Measurements from ENCODE around the gene DNAJB14. TPM values are rescaled to one million over a fixed set of nuclear protein-coding genes. Genes with fewer than 3 reads are reported as not detected.
"Not testable (repeated sequence)": the region's sequence is repeated elsewhere in the genome, so short reads cannot be mapped to it uniquely, and the experiment has no call there.

Gene DNAJB14
- 4.6 and 76.4 TPM in 2 replicates for total RNA-seq (2014; rRNA removed; shearing (Covaris generic); ENCODE audit: low replicate concordance)

- in situ Hi-C loops (cut with HindIII; ENCODE audit: low pct_unique_long_range_greater_than_20kb, low sequenced_read_pairs) = no loop called here
- peak; percentile 80 for DNase-seq (ENCODE audit: low read depth)
These were observed at the start of gene DNAJB14 for GRCh38 chr4:99946356-99947189. Gene DNAJB14, minus strand, starts transcription at chr4:99946618. Its CDS starts 47 bp downstream, at chr4:99946571.

DNA sequence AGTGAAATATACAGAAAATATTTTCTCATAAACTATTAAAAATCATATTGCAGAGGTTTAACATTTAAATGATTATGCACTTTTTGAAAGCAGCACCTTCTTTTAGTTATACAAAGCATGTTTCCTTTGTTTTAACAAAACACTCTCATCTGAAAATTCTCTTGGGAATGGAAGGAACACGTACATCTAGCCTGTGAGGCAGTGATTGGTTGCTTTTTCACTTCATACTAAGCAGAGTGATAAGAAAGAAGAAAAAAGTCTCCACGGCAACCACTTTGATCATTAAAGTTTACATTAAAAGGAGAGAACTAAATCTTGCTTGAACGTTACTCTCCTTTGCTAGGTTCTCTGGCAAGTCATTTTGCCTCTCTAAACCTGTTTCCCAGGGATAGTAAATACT is 45.3 kb upstream of the DNAJB14 start:
- in situ Hi-C loops (cut with HindIII; ENCODE audit: low pct_unique_long_range_greater_than_20kb, low sequenced_read_pairs) = no loop called here
- DNase-seq (ENCODE audit: low read depth) = no peak

DNA sequence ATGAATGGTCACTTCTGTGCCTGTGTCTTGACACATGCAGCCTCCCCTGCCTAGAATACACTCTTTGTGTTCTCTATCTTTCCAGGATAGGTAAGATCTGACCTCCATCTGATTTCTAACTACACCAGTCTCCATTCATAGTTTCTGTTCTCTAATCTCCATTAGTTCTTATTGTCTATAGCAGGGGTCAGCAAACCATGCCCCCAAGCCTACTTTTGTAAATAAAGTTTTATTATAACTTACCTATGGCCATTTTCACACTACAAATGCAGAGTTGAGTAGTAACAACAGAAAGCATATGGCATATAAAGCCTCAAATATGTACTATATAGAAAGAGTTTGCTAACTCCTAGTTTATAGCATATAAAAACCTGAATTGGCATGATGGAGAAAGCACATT is 41.3 kb upstream of the DNAJB14 start:
- no peak for DNase-seq (ENCODE audit: low read depth)
- in situ Hi-C loops (cut with HindIII; ENCODE audit: low pct_unique_long_range_greater_than_20kb, low sequenced_read_pairs) = no loop called here

GRCh38 chr4:99986792-99987191 is 40.4 kb upstream of the DNAJB14 start:
- DNase-seq (ENCODE audit: low read depth) = no peak
- in situ Hi-C loops (cut with HindIII; ENCODE audit: low pct_unique_long_range_greater_than_20kb, low sequenced_read_pairs) = no loop called here

- DNase-seq (ENCODE audit: low read depth) = no peak
- in situ Hi-C loops (cut with HindIII; ENCODE audit: low pct_unique_long_range_greater_than_20kb, low sequenced_read_pairs) = no loop called here
These were observed 37.0 kb upstream of the DNAJB14 start for GRCh38 chr4:99983289-99983943.

GRCh38 chr4:99979872-99980271 is 33.5 kb upstream of the DNAJB14 start:
- in situ Hi-C loops (cut with HindIII; ENCODE audit: low pct_unique_long_range_greater_than_20kb, low sequenced_read_pairs) = no loop called here
- no peak for DNase-seq (ENCODE audit: low read depth)

- in situ Hi-C loops (cut with HindIII; ENCODE audit: low pct_unique_long_range_greater_than_20kb, low sequenced_read_pairs) = no loop called here
- DNase-seq (ENCODE audit: low read depth) = no peak
These were observed 25.2 kb upstream of the DNAJB14 start for GRCh38 chr4:99971453-99972111.

DNA sequence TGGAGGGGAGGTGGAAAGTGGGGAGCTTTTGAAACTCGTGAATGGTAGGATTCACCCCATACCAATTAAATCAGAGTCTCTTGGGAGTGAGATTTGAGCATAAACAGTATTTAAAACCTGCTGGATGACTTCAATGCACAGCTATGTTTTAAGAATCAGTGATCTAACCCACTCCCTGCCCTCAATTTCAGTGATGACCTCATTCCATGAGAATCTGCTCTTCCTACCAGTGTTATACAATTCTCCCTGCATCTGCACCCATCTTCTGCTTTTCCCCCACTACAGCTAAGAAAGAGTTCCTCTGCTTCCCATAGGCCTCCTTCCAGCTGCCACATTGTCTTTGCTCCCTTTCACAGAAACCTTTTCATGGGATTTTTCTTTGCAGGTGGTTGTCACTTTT is 21.9 kb upstream of the DNAJB14 start:
- in situ Hi-C loops (cut with HindIII; ENCODE audit: low pct_unique_long_range_greater_than_20kb, low sequenced_read_pairs) = no loop called here
- no peak for DNase-seq (ENCODE audit: low read depth)

GRCh38 chr4:99966692-99967091 is 20.3 kb upstream of the DNAJB14 start:
- in situ Hi-C loops (cut with HindIII; ENCODE audit: low pct_unique_long_range_greater_than_20kb, low sequenced_read_pairs) = no loop called here
- no peak for DNase-seq (ENCODE audit: low read depth)

DNA sequence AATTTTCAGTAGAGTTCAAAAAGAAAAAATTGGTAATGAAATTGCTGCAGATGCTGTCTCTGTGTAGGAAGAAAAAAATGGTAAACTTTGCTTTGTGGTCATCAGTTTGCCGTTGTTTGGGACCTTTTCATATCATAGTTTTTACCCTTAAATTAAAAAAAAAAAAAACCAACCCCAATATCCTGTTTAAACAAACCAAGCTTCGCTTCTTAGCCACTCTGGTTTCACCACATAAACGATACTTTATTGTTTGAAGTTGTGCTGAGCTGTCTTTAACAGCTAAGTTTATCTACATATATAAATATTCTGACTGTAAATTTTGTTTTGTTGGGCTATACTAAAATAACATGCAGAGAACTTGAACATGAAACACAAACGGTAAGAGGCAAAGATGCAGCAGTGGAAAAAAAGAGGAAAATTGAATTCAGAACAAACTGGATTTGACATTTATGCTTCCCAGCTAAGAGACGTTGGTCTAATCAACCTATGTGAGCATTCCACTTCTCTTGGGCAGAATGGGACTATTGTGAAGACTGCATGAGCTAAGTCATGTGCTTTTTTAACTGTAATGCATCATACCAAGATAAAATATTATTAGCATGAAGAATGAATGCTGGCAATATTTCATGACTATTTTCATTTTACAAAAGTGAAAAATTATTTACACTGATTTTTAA is 19.4 kb upstream of the DNAJB14 start:
- no peak for DNase-seq (ENCODE audit: low read depth)
- in situ Hi-C loops (cut with HindIII; ENCODE audit: low pct_unique_long_range_greater_than_20kb, low sequenced_read_pairs) = no loop called here

DNA sequence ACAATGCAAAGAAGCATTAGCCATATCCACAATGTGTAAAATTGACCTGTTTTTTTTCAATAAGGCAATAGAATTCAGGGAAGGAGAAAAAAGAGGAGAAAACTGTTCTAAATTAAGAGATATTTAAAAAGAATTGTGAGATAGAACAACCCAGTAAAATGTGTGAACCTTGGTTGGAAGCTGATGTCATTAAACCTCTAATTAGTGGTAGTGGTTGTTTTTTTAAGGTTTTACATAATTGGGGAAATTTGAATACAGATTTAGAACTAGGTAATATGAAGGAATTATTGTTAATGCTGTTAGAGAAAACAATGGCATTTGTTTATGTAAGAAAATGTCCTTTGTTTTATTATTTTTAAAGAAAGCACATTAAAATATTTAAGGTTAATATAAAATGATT is 18.8 kb upstream of the DNAJB14 start:
- DNase-seq (ENCODE audit: low read depth) = no peak
- in situ Hi-C loops (cut with HindIII; ENCODE audit: low pct_unique_long_range_greater_than_20kb, low sequenced_read_pairs) = no loop called here

DNA sequence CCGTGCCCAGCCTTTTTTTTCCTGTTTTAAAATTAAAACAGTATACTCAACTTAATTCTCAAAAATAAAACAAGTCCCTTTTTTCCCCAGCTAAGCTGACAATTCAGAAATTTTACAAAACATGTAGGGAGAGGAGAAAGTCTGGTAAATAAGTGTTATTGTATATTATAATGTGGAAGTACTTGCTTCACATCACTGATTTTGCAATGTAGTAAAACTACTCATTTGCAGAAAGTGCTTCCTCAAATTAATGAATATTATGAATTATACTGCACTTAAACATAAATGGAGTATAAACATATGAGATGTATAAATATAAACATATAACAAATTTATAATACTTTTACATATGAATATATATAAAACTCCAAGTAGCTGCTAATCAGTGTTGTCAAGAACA is 15.3 kb upstream of the DNAJB14 start:
- DNase-seq (ENCODE audit: low read depth) = no peak
- in situ Hi-C loops (cut with HindIII; ENCODE audit: low pct_unique_long_range_greater_than_20kb, low sequenced_read_pairs) = no loop called here

GRCh38 chr4:99960648-99961047 is 14.2 kb upstream of the DNAJB14 start:
- in situ Hi-C loops (cut with HindIII; ENCODE audit: low pct_unique_long_range_greater_than_20kb, low sequenced_read_pairs) = no loop called here
- no peak for DNase-seq (ENCODE audit: low read depth)

DNA sequence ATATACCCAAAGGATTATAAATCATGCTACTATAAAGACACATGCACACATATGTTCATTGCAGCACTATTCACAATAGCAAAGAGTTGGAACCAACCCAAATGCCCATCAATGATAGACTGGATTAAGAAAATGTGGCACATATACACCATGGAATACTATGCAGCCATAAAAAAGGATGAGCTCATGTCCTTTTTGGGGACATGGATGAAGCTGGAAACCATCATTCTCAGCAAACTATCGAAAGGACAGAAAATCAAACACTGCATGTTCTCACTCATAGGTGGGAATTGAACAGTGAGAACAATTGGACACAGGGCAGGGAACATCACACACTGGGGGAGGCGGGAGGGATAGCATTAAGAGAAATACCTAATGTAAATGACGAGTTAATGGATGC is 11.8 kb upstream of the DNAJB14 start:
- in situ Hi-C loops (cut with HindIII; ENCODE audit: low pct_unique_long_range_greater_than_20kb, low sequenced_read_pairs) = not testable (repeated sequence)

GRCh38 chr4:99950913-99951254 is 4.5 kb upstream of the DNAJB14 start:
- no peak for DNase-seq (ENCODE audit: low read depth)
- in situ Hi-C loops (cut with HindIII; ENCODE audit: low pct_unique_long_range_greater_than_20kb, low sequenced_read_pairs) = no loop called here

More for the DNA sequence above, 11.8 kb upstream of the DNAJB14 start:
- DNase-seq (ENCODE audit: low read depth) = not testable (repeated sequence)

DNA sequence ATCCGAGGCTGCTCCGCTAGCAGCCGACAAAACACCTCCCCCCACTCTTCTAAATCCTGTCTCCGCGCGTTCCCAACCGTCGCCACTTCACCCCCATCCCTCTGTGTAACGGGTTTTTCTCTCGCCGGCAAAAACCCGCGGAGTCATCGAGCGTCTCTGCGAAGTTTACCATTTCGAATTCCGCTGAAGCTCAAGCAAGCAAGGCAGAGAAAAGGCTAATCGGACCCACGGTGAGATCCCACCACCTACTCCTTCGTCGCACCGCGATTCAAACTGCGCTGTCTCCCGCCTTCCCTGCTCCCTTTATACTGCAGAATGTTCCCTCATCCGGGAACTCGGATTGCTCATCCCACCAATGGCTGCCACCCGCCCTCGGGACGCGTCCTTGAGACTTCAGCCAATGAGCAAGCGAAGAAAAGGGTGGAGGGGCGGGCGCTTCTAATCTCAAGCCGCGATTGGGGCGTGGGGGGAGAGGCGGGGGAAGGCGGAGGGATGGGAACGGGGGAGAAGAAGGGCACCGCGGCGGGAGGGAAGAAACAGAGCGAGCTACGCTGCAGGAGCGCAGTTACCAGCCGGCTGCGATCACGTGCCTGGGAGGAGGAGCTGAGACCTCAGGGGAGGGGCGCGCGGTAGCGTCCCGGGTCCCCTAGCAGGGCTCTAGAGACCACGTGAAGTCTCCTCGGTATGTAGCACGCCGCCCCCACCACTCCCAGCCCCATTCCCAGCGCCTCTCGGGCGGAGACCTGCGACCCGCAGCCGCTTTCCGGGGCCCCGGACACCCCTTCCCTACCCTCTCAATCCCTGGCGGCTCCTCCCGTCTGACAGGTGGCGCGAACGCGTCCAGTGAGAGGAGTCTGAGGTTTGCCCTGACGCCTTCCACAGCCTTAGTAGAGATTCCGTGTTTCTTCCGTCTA is 3.8 kb upstream of the DNAJB14 start, which contains the start of gene H2AZ1:
TSS of gene H2AZ1 (minus strand) at position 277 of the 914 bp plus-strand sequence. CDS start at position 172, 105 bp downstream.
- DNase-seq (ENCODE audit: low read depth) = peak; percentile 94
- in situ Hi-C loops (cut with HindIII; ENCODE audit: low pct_unique_long_range_greater_than_20kb, low sequenced_read_pairs) = no loop called here

Measured in Caki2 (cell line).